LHCN-M2 (cell line): ENCODE measurements around the gene FCAR. TPM values are rescaled to one million over a fixed set of nuclear protein-coding genes. Genes with fewer than 3 reads are reported as not detected.
"Not testable (repeated sequence)": the region's sequence is repeated elsewhere in the genome, so short reads cannot be mapped to it uniquely, and the experiment has no call there.

Experiments used
- DNase-seq: peaks from one replicate; pipeline ENCODE4 v3.0.0-alpha.2; 2012; ENCODE audit warnings: low read depth
- polyA plus RNA-seq: library from polyadenylated mRNA; unstranded; fragments of >200 nt; gene quantifications from one replicate; pipeline ENCODE4 v1.2.1, GENCODE V29; 2012; ENCODE audit warnings: missing spikeins
- total RNA-seq: library from RNA; depleted of rRNA; stranded (reverse); fragments of >200 nt; gene quantifications from 2 replicates; pipeline ENCODE4 v1.2.3, GENCODE V29; 2014; rRNA removed

Gene FCAR
- not detected in 2 replicates for total RNA-seq
- not detected for polyA plus RNA-seq

GRCh38 chr19:54873990-54874389 lies at the start of gene FCAR:
Gene FCAR, plus strand, starts transcription at chr19:54874235. Its CDS starts 55 bp downstream, at chr19:54874290.
- no peak for DNase-seq

- DNase-seq: not testable (repeated sequence)
These were observed 49.6 kb upstream of the FCAR start for GRCh38 chr19:54824416-54824815.

GRCh38 chr19:54825326-54825725 lies 48.7 kb upstream of the FCAR start:
- not testable (repeated sequence) for DNase-seq

- not testable (repeated sequence) for DNase-seq
These were observed 46.0 kb upstream of the FCAR start for GRCh38 chr19:54828064-54828463.

- not testable (repeated sequence) for DNase-seq
These were observed 41.5 kb upstream of the FCAR start, which contains the start of gene KIR2DS4 for GRCh38 chr19:54832496-54832895. Gene KIR2DS4, plus strand, starts transcription at chr19:54832676.

- not testable (repeated sequence) for DNase-seq
These were observed 38.9 kb upstream of the FCAR start for GRCh38 chr19:54835126-54835525.

GRCh38 chr19:54837522-54837921 lies 36.5 kb upstream of the FCAR start:
- DNase-seq: not testable (repeated sequence)

- not testable (repeated sequence) for DNase-seq
These were observed 30.9 kb upstream of the FCAR start for GRCh38 chr19:54843171-54843570.

GRCh38 chr19:54850061-54850640 lies 23.9 kb upstream of the FCAR start, which contains the start of gene KIR3DL2:
Gene KIR3DL2, plus strand, starts transcription at chr19:54850443. Its CDS starts 33 bp downstream, at chr19:54850476.
- not testable (repeated sequence) for DNase-seq

GRCh38 chr19:54850930-54851329 lies 23.1 kb upstream of the FCAR start:
- no peak for DNase-seq

GRCh38 chr19:54851353-54851752 lies 22.7 kb upstream of the FCAR start:
- DNase-seq: no peak

GRCh38 chr19:54855241-54855640 lies 18.8 kb upstream of the FCAR start:
- DNase-seq: not testable (repeated sequence)

GRCh38 chr19:54858476-54858875 lies 15.6 kb upstream of the FCAR start:
- DNase-seq: not testable (repeated sequence)

- DNase-seq: peak; percentile 5
These were observed 14.6 kb upstream of the FCAR start for GRCh38 chr19:54859421-54859820.

- not testable (repeated sequence) for DNase-seq
These were observed 10.6 kb upstream of the FCAR start for GRCh38 chr19:54863459-54863858.

- no peak for DNase-seq
These were observed 2.3 kb upstream of the FCAR start for GRCh38 chr19:54871696-54872095.

GRCh38 chr19:54875506-54875905 lies 1.5 kb downstream of the FCAR start:
- DNase-seq: no peak

GRCh38 chr19:54877471-54877870 lies 3.4 kb downstream of the FCAR start:
- no peak for DNase-seq

- DNase-seq: no peak
These were observed 7.8 kb downstream of the FCAR start for GRCh38 chr19:54881884-54882283.

GRCh38 chr19:54882758-54883157 lies 8.7 kb downstream of the FCAR start:
- DNase-seq: no peak

GRCh38 chr19:54883228-54883627 lies 9.2 kb downstream of the FCAR start:
- no peak for DNase-seq

- DNase-seq: no peak
These were observed 14.2 kb downstream of the FCAR start for GRCh38 chr19:54888239-54888638.

- no peak for DNase-seq
These were observed 15.5 kb downstream of the FCAR start for GRCh38 chr19:54889566-54889965.

- no peak for DNase-seq
These were observed 19.4 kb downstream of the FCAR start for GRCh38 chr19:54893406-54893805.
